Measurements from ENCODE around the gene F7. TPM values are rescaled to one million over a fixed set of nuclear protein-coding genes. Genes with fewer than 3 reads are reported as not detected.
A peak's percentile ranks its signal among the peaks of the same experiment; 100 is the strongest.

Gene F7
- polyA plus RNA-seq, 4 donors = 0.24 to 45.3 TPM; not detected in 2

DNA sequence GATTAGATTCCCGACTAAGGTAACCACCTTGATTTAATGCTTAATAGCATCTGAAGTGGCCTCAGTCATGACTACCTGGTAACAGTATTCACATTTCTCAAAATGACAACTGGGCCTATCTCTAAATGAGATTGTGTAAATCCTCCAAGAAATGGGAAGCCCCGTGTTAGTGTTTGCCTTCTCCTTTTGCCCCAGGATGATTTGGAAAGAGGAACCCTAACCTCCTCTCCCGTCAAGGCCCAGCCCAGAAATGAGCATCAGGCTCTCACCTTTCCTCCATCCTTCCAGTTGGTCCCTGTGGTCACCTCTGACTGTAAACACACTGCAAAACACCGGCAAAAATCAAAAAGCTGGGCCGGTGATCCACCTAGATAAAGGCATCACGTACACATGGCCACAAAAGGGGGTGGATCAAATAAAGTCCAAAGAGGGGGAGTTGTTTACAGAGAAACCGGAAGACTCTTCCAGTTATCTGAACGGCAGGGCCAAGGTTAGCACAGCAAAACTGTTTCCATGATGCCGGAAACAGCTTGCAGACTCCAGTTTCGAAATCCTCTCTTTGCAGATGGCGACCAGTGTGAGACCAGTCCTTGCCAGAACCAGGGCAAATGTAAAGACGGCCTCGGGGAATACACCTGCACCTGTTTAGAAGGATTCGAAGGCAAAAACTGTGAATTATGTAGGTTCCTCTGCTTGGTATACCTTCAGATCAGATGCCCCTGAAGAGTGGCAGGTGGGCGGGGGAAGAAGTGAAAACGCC, 33.4 kb downstream of the F7 start:
- Histone ChIP-seq H3K9me3 (ENCODE audit: control insufficient read depth in 2 of 2, insufficient read depth in 1 of 2, low read depth in 1 of 2, low read length in 1 of 2) (no peaks in the 10 kb centered on the region), H3K4me1 (ENCODE audit: control insufficient read depth in 3 of 3, insufficient read depth in 2 of 3, low read depth in 1 of 3, low read length in 2 of 3) (peaks cover 0 to 12% (median 0%) of the 10 kb centered on the region in 3 donors), H3K27me3 (ENCODE audit: control insufficient read depth in 3 of 3, insufficient read depth in 3 of 3, low read length in 3 of 3) (no peaks in the 10 kb centered on the region), H3K4me3 (ENCODE audit: low read depth in 1 of 3, low read length in 3 of 3) (no peak overlapping the region), H3K27ac (ENCODE audit: low read depth in 1 of 3, low read length in 2 of 3) (no peak overlapping the region), H3K36me3 (ENCODE audit: control insufficient read depth in 3 of 3, insufficient read depth in 2 of 3, low read depth in 1 of 3, low read length in 3 of 3) (peaks cover 0 to 34% (median 0%) of the 10 kb centered on the region in 3 donors)
- DNase-seq (peak; percentile 17 to 50), FAIRE-seq (no peak)
- WGBS, 3 donors = 51 to 68% (median 59%) methylated on average over 16 of the region's 16 CpGs

GRCh38 chr13:113139577-113139976, 34.0 kb downstream of the F7 start:
- WGBS, 3 donors = 86 to 90% (median 89%) methylated on average over 5 of the region's 5 CpGs
- no peaks in the 10 kb centered on the region for H3K9me3 ChIP-seq (ENCODE audit: control insufficient read depth in 2 of 2, insufficient read depth in 1 of 2, low read depth in 1 of 2, low read length in 1 of 2)
- peaks cover 0 to 12% (median 0%) of the 10 kb centered on the region in 3 donors for H3K4me1 ChIP-seq (ENCODE audit: control insufficient read depth in 3 of 3, insufficient read depth in 2 of 3, low read depth in 1 of 3, low read length in 2 of 3)
- FAIRE-seq = no peak
- H3K4me3 ChIP-seq (ENCODE audit: low read depth in 1 of 3, low read length in 3 of 3) = no peak overlapping the region
- peaks cover 0 to 39% (median 0%) of the 10 kb centered on the region in 3 donors for H3K36me3 ChIP-seq (ENCODE audit: control insufficient read depth in 3 of 3, insufficient read depth in 2 of 3, low read depth in 1 of 3, low read length in 3 of 3)
- H3K27ac ChIP-seq (ENCODE audit: low read depth in 1 of 3, low read length in 2 of 3) = no peak overlapping the region
- no peaks in the 10 kb centered on the region for H3K27me3 ChIP-seq (ENCODE audit: control insufficient read depth in 3 of 3, insufficient read depth in 3 of 3, low read length in 3 of 3)
- DNase-seq = no peak

DNA sequence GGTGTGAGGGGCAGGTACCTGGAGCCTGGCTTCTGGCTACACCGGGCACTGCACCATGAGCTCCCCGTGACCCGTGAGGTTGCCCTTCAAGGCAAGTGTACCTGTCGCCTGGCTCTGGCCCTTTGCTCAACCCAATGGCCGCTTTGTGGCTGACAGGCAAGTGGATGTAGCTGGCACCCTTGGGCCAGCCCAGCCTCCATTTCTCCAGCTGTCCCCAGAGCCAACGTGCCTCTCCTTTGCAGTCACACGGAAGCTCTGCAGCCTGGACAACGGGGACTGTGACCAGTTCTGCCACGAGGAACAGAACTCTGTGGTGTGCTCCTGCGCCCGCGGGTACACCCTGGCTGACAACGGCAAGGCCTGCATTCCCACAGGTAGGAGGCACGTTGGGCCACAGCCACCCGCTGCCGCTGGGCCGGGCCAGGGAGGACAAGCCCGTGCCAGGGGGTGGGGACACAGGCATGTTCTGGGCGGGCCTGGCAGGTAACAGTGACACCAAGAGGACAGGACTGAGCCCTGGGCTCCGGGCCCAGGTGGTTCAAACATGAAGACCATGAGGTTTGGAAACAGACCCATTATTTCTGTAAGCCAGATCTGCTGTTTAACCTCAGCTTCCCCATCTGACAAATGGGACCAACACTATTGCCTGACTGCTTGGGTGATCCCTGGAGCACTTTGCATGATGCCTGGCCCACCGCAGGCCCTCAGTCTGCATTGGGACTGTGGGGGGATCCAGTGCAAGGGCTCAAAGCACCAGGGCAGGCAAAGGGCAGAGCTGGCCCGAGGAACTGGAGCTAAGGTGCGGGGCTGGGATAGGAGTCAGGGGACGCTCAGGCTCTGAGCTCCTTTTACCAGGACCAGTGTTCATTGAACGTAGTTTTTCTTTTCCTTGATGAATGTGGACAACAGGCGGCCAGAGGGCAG, 35.3 kb downstream of the F7 start:
- WGBS, 3 donors = 89 to 94% (median 91%) methylated on average over 26 of the region's 26 CpGs
- no peaks in the 10 kb centered on the region for H3K27me3 ChIP-seq (ENCODE audit: control insufficient read depth in 3 of 3, insufficient read depth in 3 of 3, low read length in 3 of 3)
- H3K4me1 ChIP-seq (ENCODE audit: control insufficient read depth in 3 of 3, insufficient read depth in 2 of 3, low read depth in 1 of 3, low read length in 2 of 3) = peaks cover 0 to 12% (median 0%) of the 10 kb centered on the region in 3 donors
- DNase-seq = no peak
- no peak overlapping the region for H3K4me3 ChIP-seq (ENCODE audit: low read depth in 1 of 3, low read length in 3 of 3)
- H3K27ac ChIP-seq (ENCODE audit: low read depth in 1 of 3, low read length in 2 of 3) = no peak overlapping the region
- H3K9me3 ChIP-seq (ENCODE audit: control insufficient read depth in 2 of 2, insufficient read depth in 1 of 2, low read depth in 1 of 2, low read length in 1 of 2) = no peaks in the 10 kb centered on the region
- FAIRE-seq = no peak
- H3K36me3 ChIP-seq (ENCODE audit: control insufficient read depth in 3 of 3, insufficient read depth in 2 of 3, low read depth in 1 of 3, low read length in 3 of 3) = peaks cover 0 to 45% (median 0%) of the 10 kb centered on the region in 3 donors

DNA sequence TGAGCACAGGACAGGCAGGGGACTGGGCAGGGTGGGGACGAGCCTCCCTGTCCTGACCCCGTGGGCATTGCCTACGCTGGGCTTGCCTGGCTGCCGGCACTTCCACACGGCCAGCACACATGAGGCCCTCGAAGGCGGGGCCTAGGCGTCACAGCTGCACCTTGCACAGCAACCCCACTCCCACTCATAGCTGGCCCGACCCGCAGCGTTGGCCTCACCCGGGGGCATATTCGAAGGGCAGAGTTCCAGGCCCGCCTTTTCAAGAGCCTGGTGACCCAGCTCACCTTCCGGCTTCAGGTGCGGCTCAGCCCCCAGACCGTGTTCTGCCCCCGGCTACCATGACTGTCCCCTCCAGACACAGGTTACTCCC, 36.0 kb downstream of the F7 start:
- FAIRE-seq = no peak
- H3K9me3 ChIP-seq (ENCODE audit: control insufficient read depth in 2 of 2, insufficient read depth in 1 of 2, low read depth in 1 of 2, low read length in 1 of 2) = no peaks in the 10 kb centered on the region
- peaks cover 0 to 12% (median 0%) of the 10 kb centered on the region in 3 donors for H3K4me1 ChIP-seq (ENCODE audit: control insufficient read depth in 3 of 3, insufficient read depth in 2 of 3, low read depth in 1 of 3, low read length in 2 of 3)
- no peak for DNase-seq
- H3K36me3 ChIP-seq (ENCODE audit: control insufficient read depth in 3 of 3, insufficient read depth in 2 of 3, low read depth in 1 of 3, low read length in 3 of 3) = peaks cover 0 to 50% (median 0%) of the 10 kb centered on the region in 3 donors
- no peaks in the 10 kb centered on the region for H3K27me3 ChIP-seq (ENCODE audit: control insufficient read depth in 3 of 3, insufficient read depth in 3 of 3, low read length in 3 of 3)
- 80 to 89% (median 86%) methylated on average over 18 of the region's 18 CpGs for WGBS, 3 donors
- H3K27ac ChIP-seq (ENCODE audit: low read depth in 1 of 3, low read length in 2 of 3) = no peak overlapping the region
- H3K4me3 ChIP-seq (ENCODE audit: low read depth in 1 of 3, low read length in 3 of 3) = no peak overlapping the region

- no peak overlapping the region for H3K4me3 ChIP-seq (ENCODE audit: low read depth in 1 of 3, low read length in 3 of 3)
- no peak for FAIRE-seq
- H3K9me3 ChIP-seq (ENCODE audit: control insufficient read depth in 2 of 2, insufficient read depth in 1 of 2, low read depth in 1 of 2, low read length in 1 of 2) = no peaks in the 10 kb centered on the region
- H3K27ac ChIP-seq (ENCODE audit: low read depth in 1 of 3, low read length in 2 of 3) = no peak overlapping the region
- peaks cover 0 to 6% (median 0%) of the 10 kb centered on the region in 3 donors for H3K4me1 ChIP-seq (ENCODE audit: control insufficient read depth in 3 of 3, insufficient read depth in 2 of 3, low read depth in 1 of 3, low read length in 2 of 3)
- H3K36me3 ChIP-seq (ENCODE audit: control insufficient read depth in 3 of 3, insufficient read depth in 2 of 3, low read depth in 1 of 3, low read length in 3 of 3) = peaks cover 0 to 58% (median 0%) of the 10 kb centered on the region in 3 donors
- no peak for DNase-seq
- no peaks in the 10 kb centered on the region for H3K27me3 ChIP-seq (ENCODE audit: control insufficient read depth in 3 of 3, insufficient read depth in 3 of 3, low read length in 3 of 3)
- WGBS, 3 donors = 80 to 86% (median 84%) methylated on average over 7 of the region's 7 CpGs
Observed at GRCh38 chr13:113142876-113143275, 37.3 kb downstream of the F7 start.

- DNase-seq (no peak), FAIRE-seq (no peak)
- Histone ChIP-seq H3K9me3 (ENCODE audit: control insufficient read depth in 2 of 2, insufficient read depth in 1 of 2, low read depth in 1 of 2, low read length in 1 of 2) (no peaks in the 10 kb centered on the region), H3K27ac (ENCODE audit: low read depth in 1 of 3, low read length in 2 of 3) (no peak overlapping the region), H3K36me3 (ENCODE audit: control insufficient read depth in 3 of 3, insufficient read depth in 2 of 3, low read depth in 1 of 3, low read length in 3 of 3) (peaks cover 0 to 61% (median 0%) of the 10 kb centered on the region in 3 donors), H3K27me3 (ENCODE audit: control insufficient read depth in 3 of 3, insufficient read depth in 3 of 3, low read length in 3 of 3) (no peaks in the 10 kb centered on the region), H3K4me1 (ENCODE audit: control insufficient read depth in 3 of 3, insufficient read depth in 2 of 3, low read depth in 1 of 3, low read length in 2 of 3) (peaks cover 0 to 3% (median 0%) of the 10 kb centered on the region in 3 donors), H3K4me3 (ENCODE audit: low read depth in 1 of 3, low read length in 3 of 3) (no peak overlapping the region)
- WGBS, 3 donors = 87 to 92% (median 89%) methylated on average over 39 of the region's 39 CpGs
Observed at GRCh38 chr13:113143466-113144254, 38.1 kb downstream of the F7 start.

GRCh38 chr13:113144255-113144629, 38.7 kb downstream of the F7 start:
- no peak for FAIRE-seq
- WGBS, 3 donors = 85 to 95% (median 87%) methylated on average over 12 of the region's 12 CpGs
- no peaks in the 10 kb centered on the region for H3K27me3 ChIP-seq (ENCODE audit: control insufficient read depth in 3 of 3, insufficient read depth in 3 of 3, low read length in 3 of 3)
- H3K9me3 ChIP-seq (ENCODE audit: control insufficient read depth in 2 of 2, insufficient read depth in 1 of 2, low read depth in 1 of 2, low read length in 1 of 2) = no peaks in the 10 kb centered on the region
- H3K36me3 ChIP-seq (ENCODE audit: control insufficient read depth in 3 of 3, insufficient read depth in 2 of 3, low read depth in 1 of 3, low read length in 3 of 3) = peaks cover 0 to 65% (median 0%) of the 10 kb centered on the region in 3 donors
- no peak for DNase-seq
- no peak overlapping the region for H3K4me3 ChIP-seq (ENCODE audit: low read depth in 1 of 3, low read length in 3 of 3)
- H3K4me1 ChIP-seq (ENCODE audit: control insufficient read depth in 3 of 3, insufficient read depth in 2 of 3, low read depth in 1 of 3, low read length in 2 of 3) = no peaks in the 10 kb centered on the region
- no peak overlapping the region for H3K27ac ChIP-seq (ENCODE audit: low read depth in 1 of 3, low read length in 2 of 3)

- FAIRE-seq (no peak), DNase-seq (no peak)
- H3K27ac ChIP-seq (ENCODE audit: low read depth in 1 of 3, low read length in 2 of 3) = no peak overlapping the region
- no peaks in the 10 kb centered on the region for H3K9me3 ChIP-seq (ENCODE audit: control insufficient read depth in 2 of 2, insufficient read depth in 1 of 2, low read depth in 1 of 2, low read length in 1 of 2)
- H3K4me1 ChIP-seq (ENCODE audit: control insufficient read depth in 3 of 3, insufficient read depth in 2 of 3, low read depth in 1 of 3, low read length in 2 of 3) = no peaks in the 10 kb centered on the region
- H3K36me3 ChIP-seq (ENCODE audit: control insufficient read depth in 3 of 3, insufficient read depth in 2 of 3, low read depth in 1 of 3, low read length in 3 of 3) = peaks cover 0 to 69% (median 0%) of the 10 kb centered on the region in 3 donors
- H3K27me3 ChIP-seq (ENCODE audit: control insufficient read depth in 3 of 3, insufficient read depth in 3 of 3, low read length in 3 of 3) = no peaks in the 10 kb centered on the region
- H3K4me3 ChIP-seq (ENCODE audit: low read depth in 1 of 3, low read length in 3 of 3) = no peak overlapping the region
- WGBS, 3 donors = 70 to 80% (median 75%) methylated on average over 12 of the region's 12 CpGs
Observed at GRCh38 chr13:113145496-113145895, 39.9 kb downstream of the F7 start.
